ENCODE data around the gene ITGA11. TPM values are rescaled to one million over a fixed set of nuclear protein-coding genes. Genes with fewer than 3 reads are reported as not detected.

Gene ITGA11
- total and polyA plus RNA-seq, 3 experiments from 2014 or later, result not detected

- H3K27ac Mint-ChIP-seq, result no peak overlapping the region
- Histone ChIP-seq H3K9me3 (ENCODE audit: low read length) (no peaks in the 10 kb centered on the region), H3K36me3 (ENCODE audit: insufficient read depth, low read length) (no peaks in the 10 kb centered on the region), H3K4me1 (ENCODE audit: insufficient read depth, low read length) (no peaks in the 10 kb centered on the region), H3K4me3 (ENCODE audit: low read length) (no peak overlapping the region), H3K27ac (ENCODE audit: low read depth, low read length) (no peak overlapping the region), H3K27me3 (ENCODE audit: insufficient read depth, low read length, poor library complexity, severe bottlenecking) (no peaks in the 10 kb centered on the region)
- POLR2A ChIA-PET, result no interaction called here
- H3K27me3 Mint-ChIP-seq, result peaks cover 14 to 24% of the 10 kb centered on the region in 2 donors
- CTCF ChIA-PET, result no interaction called here
- no peak overlapping the region for H3K4me3 Mint-ChIP-seq
- no peaks in the 10 kb centered on the region for H3K4me1 Mint-ChIP-seq
- H3K9me3 Mint-ChIP-seq, result no peaks in the 10 kb centered on the region
- H3K36me3 Mint-ChIP-seq, result no peaks in the 10 kb centered on the region
- peak in 1 of 5 donors; percentile 23 for DNase-seq
Measured at GRCh38 chr15:68318008-68318835, 113.7 kb downstream of the ITGA11 start.

- H3K4me1 ChIP-seq (ENCODE audit: insufficient read depth, low read length), result no peaks in the 10 kb centered on the region
- no peaks in the 10 kb centered on the region for H3K9me3 Mint-ChIP-seq
- H3K9me3 ChIP-seq (ENCODE audit: low read length), result no peaks in the 10 kb centered on the region
- no peak overlapping the region for H3K27ac ChIP-seq (ENCODE audit: low read depth, low read length)
- no peaks in the 10 kb centered on the region for H3K36me3 Mint-ChIP-seq
- H3K36me3 ChIP-seq (ENCODE audit: insufficient read depth, low read length), result no peaks in the 10 kb centered on the region
- CTCF ChIA-PET, result no interaction called here
- DNase-seq, result peak in 1 of 5 donors; percentile 27
- H3K27ac Mint-ChIP-seq, result no peak overlapping the region
- POLR2A ChIA-PET, result no interaction called here
- H3K27me3 Mint-ChIP-seq, result peaks cover 14 to 23% of the 10 kb centered on the region in 2 donors
- no peak overlapping the region for H3K4me3 ChIP-seq (ENCODE audit: low read length)
- no peaks in the 10 kb centered on the region for H3K27me3 ChIP-seq (ENCODE audit: insufficient read depth, low read length, poor library complexity, severe bottlenecking)
- H3K4me3 Mint-ChIP-seq, result no peak overlapping the region
- no peaks in the 10 kb centered on the region for H3K4me1 Mint-ChIP-seq
Measured at GRCh38 chr15:68317281-68318007, 114.5 kb downstream of the ITGA11 start.

DNA sequence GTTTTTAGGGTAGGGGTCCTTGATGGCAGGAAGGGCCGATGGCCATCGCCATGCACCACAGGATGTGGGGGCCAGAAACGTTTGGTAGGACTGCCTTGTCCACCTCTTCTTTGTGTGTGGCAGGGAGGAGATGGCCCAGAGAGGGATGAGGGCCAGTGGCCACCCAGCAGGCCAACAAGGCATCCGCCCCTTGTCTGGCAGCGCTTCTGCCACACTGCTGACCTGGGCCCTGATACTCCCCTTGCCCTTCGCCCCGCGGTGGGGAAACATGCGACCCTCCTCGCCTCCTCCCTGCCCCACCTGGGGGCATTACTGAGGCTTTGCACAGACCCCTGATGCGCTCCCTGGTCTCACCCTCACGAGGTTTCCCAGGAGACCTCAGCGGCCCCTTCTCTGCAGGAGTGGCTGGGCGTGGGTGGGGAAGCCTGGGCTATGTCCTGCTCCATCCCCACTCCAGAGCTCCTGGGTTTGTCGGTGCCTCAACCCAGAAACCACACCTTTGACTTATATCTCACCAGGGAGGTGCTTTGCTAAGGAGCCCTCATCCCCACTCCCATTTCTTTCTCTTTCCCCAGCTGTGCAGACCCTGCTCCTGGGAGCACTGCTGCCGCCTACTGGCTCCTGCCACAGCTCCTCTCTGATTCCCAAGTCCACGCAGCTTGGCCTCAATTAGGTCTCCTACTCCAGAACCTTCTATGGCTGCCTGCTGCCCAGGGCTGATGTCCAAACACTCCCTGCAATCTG, 115.7 kb downstream of the ITGA11 start:
- H3K9me3 Mint-ChIP-seq, result no peaks in the 10 kb centered on the region
- POLR2A ChIA-PET, result no interaction called here
- H3K36me3 Mint-ChIP-seq, result no peaks in the 10 kb centered on the region
- no peaks in the 10 kb centered on the region for H3K9me3 ChIP-seq (ENCODE audit: low read length)
- H3K4me3 Mint-ChIP-seq, result no peak overlapping the region
- H3K27ac ChIP-seq (ENCODE audit: low read depth, low read length), result no peak overlapping the region
- DNase-seq, result peak in 1 of 5 donors; percentile 31
- H3K4me1 ChIP-seq (ENCODE audit: insufficient read depth, low read length), result no peaks in the 10 kb centered on the region
- peaks cover 9 to 14% of the 10 kb centered on the region in 2 donors for H3K27me3 Mint-ChIP-seq
- H3K4me1 Mint-ChIP-seq, result no peaks in the 10 kb centered on the region
- no peak overlapping the region for H3K4me3 ChIP-seq (ENCODE audit: low read length)
- H3K27me3 ChIP-seq (ENCODE audit: insufficient read depth, low read length, poor library complexity, severe bottlenecking), result no peaks in the 10 kb centered on the region
- H3K36me3 ChIP-seq (ENCODE audit: insufficient read depth, low read length), result no peaks in the 10 kb centered on the region
- CTCF ChIA-PET, result no interaction called here
- no peak overlapping the region for H3K27ac Mint-ChIP-seq

DNA sequence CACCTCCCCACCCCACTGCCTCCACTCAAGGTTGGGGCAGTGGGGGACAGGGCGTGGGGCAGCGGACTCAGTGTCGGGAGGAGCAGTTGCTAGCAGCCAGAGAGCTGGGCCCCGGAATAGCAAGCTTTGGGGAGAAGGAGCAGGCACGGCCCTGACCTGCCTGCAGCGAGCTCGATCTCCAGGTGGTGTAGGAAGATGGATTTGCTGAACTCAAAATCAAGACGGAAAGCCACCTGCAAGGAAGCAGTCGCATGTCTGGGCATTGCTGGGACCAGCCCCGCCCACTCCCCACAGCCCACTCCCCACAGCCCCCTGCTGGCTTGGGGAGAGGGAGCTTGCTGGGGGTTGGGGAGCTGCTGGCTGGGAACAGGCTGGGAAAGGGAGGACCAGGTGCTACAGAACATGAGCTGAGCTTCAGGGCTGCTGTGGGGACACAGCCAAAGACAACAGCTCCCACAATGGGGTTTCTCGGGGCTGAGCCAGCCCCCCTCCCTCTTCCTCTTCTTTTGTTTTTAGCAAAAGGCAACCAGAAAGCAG, 116.4 kb downstream of the ITGA11 start:
- Mint-ChIP-seq H3K36me3 (no peaks in the 10 kb centered on the region), H3K27ac (no peak overlapping the region), H3K4me1 (no peaks in the 10 kb centered on the region), H3K9me3 (no peaks in the 10 kb centered on the region), H3K27me3 (peaks cover 9 to 14% of the 10 kb centered on the region in 2 donors), H3K4me3 (no peak overlapping the region)
- DNase-seq, result peak in 1 of 5 donors; percentile 28
- POLR2A ChIA-PET, result no interaction called here
- CTCF ChIA-PET, result no interaction called here
- Histone ChIP-seq H3K9me3 (ENCODE audit: low read length) (no peaks in the 10 kb centered on the region), H3K4me3 (ENCODE audit: low read length) (no peak overlapping the region), H3K27me3 (ENCODE audit: insufficient read depth, low read length, poor library complexity, severe bottlenecking) (no peaks in the 10 kb centered on the region), H3K27ac (ENCODE audit: low read depth, low read length) (no peak overlapping the region), H3K36me3 (ENCODE audit: insufficient read depth, low read length) (no peaks in the 10 kb centered on the region), H3K4me1 (ENCODE audit: insufficient read depth, low read length) (no peaks in the 10 kb centered on the region)

GRCh38 chr15:68315035-68315434, 116.9 kb downstream of the ITGA11 start:
- no peaks in the 10 kb centered on the region for H3K9me3 Mint-ChIP-seq

GRCh38 chr15:68314563-68314962, 117.4 kb downstream of the ITGA11 start:
- H3K27me3 Mint-ChIP-seq, result peaks cover 9 to 14% of the 10 kb centered on the region in 2 donors
- no peaks in the 10 kb centered on the region for H3K4me1 Mint-ChIP-seq
- H3K27ac Mint-ChIP-seq, result no peak overlapping the region
- no peak overlapping the region for H3K27ac ChIP-seq (ENCODE audit: low read depth, low read length)
- H3K9me3 Mint-ChIP-seq, result no peaks in the 10 kb centered on the region
- ChIA-PET POLR2A (no interaction called here), CTCF (no interaction called here)
- H3K9me3 ChIP-seq (ENCODE audit: low read length), result no peaks in the 10 kb centered on the region
- no peak overlapping the region for H3K4me3 ChIP-seq (ENCODE audit: low read length)
- no peak for DNase-seq
- H3K36me3 Mint-ChIP-seq, result no peaks in the 10 kb centered on the region
- no peaks in the 10 kb centered on the region for H3K27me3 ChIP-seq (ENCODE audit: insufficient read depth, low read length, poor library complexity, severe bottlenecking)
- H3K4me3 Mint-ChIP-seq, result no peak overlapping the region
- H3K36me3 ChIP-seq (ENCODE audit: insufficient read depth, low read length), result no peaks in the 10 kb centered on the region
- H3K4me1 ChIP-seq (ENCODE audit: insufficient read depth, low read length), result no peaks in the 10 kb centered on the region

More at GRCh38 chr15:68315035-68315434, 116.9 kb downstream of the ITGA11 start:
- no peaks in the 10 kb centered on the region for H3K4me1 ChIP-seq (ENCODE audit: insufficient read depth, low read length)
- no peaks in the 10 kb centered on the region for H3K27me3 ChIP-seq (ENCODE audit: insufficient read depth, low read length, poor library complexity, severe bottlenecking)
- ChIA-PET CTCF (no interaction called here), POLR2A (no interaction called here)
- H3K4me3 Mint-ChIP-seq, result no peak overlapping the region
- no peak overlapping the region for H3K4me3 ChIP-seq (ENCODE audit: low read length)
- H3K4me1 Mint-ChIP-seq, result no peaks in the 10 kb centered on the region
- no peak overlapping the region for H3K27ac Mint-ChIP-seq
- H3K36me3 Mint-ChIP-seq, result no peaks in the 10 kb centered on the region
- H3K27me3 Mint-ChIP-seq, result peaks cover 9 to 14% of the 10 kb centered on the region in 2 donors
- no peaks in the 10 kb centered on the region for H3K9me3 ChIP-seq (ENCODE audit: low read length)
- no peaks in the 10 kb centered on the region for H3K36me3 ChIP-seq (ENCODE audit: insufficient read depth, low read length)
- no peak for DNase-seq
- H3K27ac ChIP-seq (ENCODE audit: low read depth, low read length), result no peak overlapping the region

DNA sequence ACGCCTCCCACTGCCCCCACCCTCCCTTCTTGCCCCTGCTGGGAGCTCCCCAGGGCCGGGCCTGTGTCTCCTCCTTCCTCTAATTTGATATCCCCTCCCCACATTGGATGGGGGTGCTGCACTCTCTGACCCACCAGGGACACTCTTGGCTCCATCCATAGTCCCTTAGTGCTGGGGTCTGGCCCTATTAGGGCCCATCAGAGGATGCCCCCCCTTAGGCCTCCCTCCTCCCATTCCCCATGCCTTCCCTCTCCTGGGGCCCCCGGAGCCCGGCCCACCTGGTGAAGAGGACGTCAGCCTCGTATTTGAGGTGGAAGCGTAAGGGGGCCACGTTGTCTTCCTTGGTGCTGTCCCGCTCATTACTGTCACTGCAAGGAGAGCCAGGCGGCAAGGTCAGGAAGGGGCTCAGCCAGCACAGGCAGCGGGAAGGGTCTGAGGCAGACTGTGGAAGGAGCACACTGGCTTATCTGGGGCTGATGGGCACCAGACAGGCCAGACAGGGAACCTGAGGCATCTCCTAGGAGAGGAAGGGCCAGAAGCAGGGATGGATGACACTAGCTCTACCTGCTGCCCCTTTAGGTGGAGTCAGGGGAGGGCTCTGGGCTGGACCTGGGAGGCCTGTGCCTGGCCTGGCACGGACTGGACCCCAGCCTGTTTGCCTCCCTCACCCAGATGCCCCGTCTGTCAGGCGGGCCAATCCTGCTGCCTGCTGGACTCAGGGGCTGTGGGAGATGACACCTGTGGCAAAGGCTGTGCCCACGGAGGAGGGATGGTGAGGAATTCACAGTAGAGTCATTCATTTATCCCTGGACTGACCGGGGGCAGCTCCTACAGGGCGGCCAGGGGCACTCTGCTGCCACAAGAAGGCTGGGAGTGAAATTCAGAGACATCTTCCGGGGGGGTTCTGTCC, 118.2 kb downstream of the ITGA11 start:
- Mint-ChIP-seq H3K36me3 (no peaks in the 10 kb centered on the region), H3K4me3 (no peak overlapping the region)
- CTCF ChIA-PET, result interaction anchor here (1.0 kb wide), 1 partner anchor 8 kb away, joined by 3 read pairs; no protein-coding TSS in a partner anchor

More for the DNA sequence above, 118.2 kb downstream of the ITGA11 start:
- no peak for DNase-seq
- no peaks in the 10 kb centered on the region for H3K36me3 ChIP-seq (ENCODE audit: insufficient read depth, low read length)
- H3K27me3 ChIP-seq (ENCODE audit: insufficient read depth, low read length, poor library complexity, severe bottlenecking), result no peaks in the 10 kb centered on the region
- Mint-ChIP-seq H3K9me3 (no peaks in the 10 kb centered on the region), H3K4me1 (no peaks in the 10 kb centered on the region), H3K27me3 (peaks cover 9 to 14% of the 10 kb centered on the region in 2 donors), H3K27ac (no peak overlapping the region)
- H3K4me3 ChIP-seq (ENCODE audit: low read length), result no peak overlapping the region
- POLR2A ChIA-PET, result no interaction called here
- no peaks in the 10 kb centered on the region for H3K4me1 ChIP-seq (ENCODE audit: insufficient read depth, low read length)
- H3K9me3 ChIP-seq (ENCODE audit: low read length), result no peaks in the 10 kb centered on the region
- H3K27ac ChIP-seq (ENCODE audit: low read depth, low read length), result no peak overlapping the region
